ENCODE measurements around the gene DLX1.
"Not testable (repeated sequence)": the region's sequence is repeated elsewhere in the genome, so short reads cannot be mapped to it uniquely, and the experiment has no call there.

Gene DLX1

GRCh38 chr2:172134270-172134669 lies 49.0 kb downstream of the DLX1 start:
- no peak overlapping the region for H3K4me3 ChIP-seq (ENCODE audit: low read length)
- peak; percentile 1 for TF ChIP-seq CTCF (conservative IDR thresholded peaks at IDR 0.05; ENCODE audit: low read depth, low read length)
- DNase-seq (ENCODE audit: low read depth) = no peak

GRCh38 chr2:172135446-172135845 lies 50.1 kb downstream of the DLX1 start:
- DNase-seq (ENCODE audit: low read depth) = no peak
- H3K4me3 ChIP-seq (ENCODE audit: low read length) = no peak overlapping the region
- TF ChIP-seq CTCF (conservative IDR thresholded peaks at IDR 0.05; ENCODE audit: low read depth, low read length) = no peak

- H3K4me3 ChIP-seq (ENCODE audit: low read length) = no peak overlapping the region
- no peak for TF ChIP-seq CTCF (conservative IDR thresholded peaks at IDR 0.05; ENCODE audit: low read depth, low read length)
- DNase-seq (ENCODE audit: low read depth) = no peak
Measured at GRCh38 chr2:172137109-172137508, 51.8 kb downstream of the DLX1 start.

- no peak for TF ChIP-seq CTCF (conservative IDR thresholded peaks at IDR 0.05; ENCODE audit: low read depth, low read length)
- no peak overlapping the region for H3K4me3 ChIP-seq (ENCODE audit: low read length)
- DNase-seq (ENCODE audit: low read depth) = no peak
Measured at GRCh38 chr2:172137943-172138342, 52.6 kb downstream of the DLX1 start.

GRCh38 chr2:172138727-172139126 lies 53.4 kb downstream of the DLX1 start:
- H3K4me3 ChIP-seq (ENCODE audit: low read length); DNase-seq (ENCODE audit: low read depth): not testable (repeated sequence)

All from retinal pigment epithelial cell (primary cell).